Activated T-helper 1 cell treated with anti-CD3 and anti-CD28 coated beads, Interleukin-12 subunit alpha, Interleukin-12 subunit beta, Interleukin-2, Interleukin-4 antibody, amounts not matched to agents 30 ng/mL and 10 ng/mL and 1 ng/mL, durations not matched to agents 14 hours and 24 hours and 36 hours (primary cell): Measurements from ENCODE around the gene IL31RA. TPM values are rescaled to one million over a fixed set of nuclear protein-coding genes. Genes with fewer than 3 reads are reported as not detected.

Source experiments
- DNase-seq: peaks from one replicate; pipeline ENCODE4 v3.0.0; 2021; ENCODE audit warnings: low spot score
- H3K27ac Mint-ChIP-seq: one replicate; pipeline ENCODE4 v1.8.0; 2021; ENCODE audit warnings: mild to moderate bottlenecking, mixed read lengths
- H3K27me3 Mint-ChIP-seq: one replicate; pipeline ENCODE4 v1.8.0; 2022; ENCODE audit warnings: mild to moderate bottlenecking, moderate library complexity, mixed read lengths; ENCODE audit not compliant: insufficient read depth
- H3K36me3 Mint-ChIP-seq: one replicate; pipeline ENCODE4 v1.8.0; 2021; ENCODE audit warnings: low read depth, mixed read lengths
- H3K4me1 Mint-ChIP-seq: one replicate; pipeline ENCODE4 v1.8.0; 2021; ENCODE audit warnings: low read depth, mixed read lengths
- H3K4me3 Mint-ChIP-seq: one replicate; pipeline ENCODE4 v1.8.0; 2021; ENCODE audit warnings: mild to moderate bottlenecking, moderate library complexity, mixed read lengths
- H3K9me3 Mint-ChIP-seq: one replicate; pipeline ENCODE4 v1.8.0; 2021; ENCODE audit warnings: mixed read lengths
- intact Hi-C: fragments of 100-400 bp; cut with micrococcal nuclease; formaldehyde crosslinking; loops from one replicate; pipeline ENCODE4 v1.15.1; 2024
- total RNA-seq: library from RNA; stranded (reverse); gene quantifications from 2 replicates; pipeline ENCODE4 v1.2.3, GENCODE V29; 2022

The IL31RA gene
- total RNA-seq, 1 donor from 2014 or later: 0.80 TPM

DNA sequence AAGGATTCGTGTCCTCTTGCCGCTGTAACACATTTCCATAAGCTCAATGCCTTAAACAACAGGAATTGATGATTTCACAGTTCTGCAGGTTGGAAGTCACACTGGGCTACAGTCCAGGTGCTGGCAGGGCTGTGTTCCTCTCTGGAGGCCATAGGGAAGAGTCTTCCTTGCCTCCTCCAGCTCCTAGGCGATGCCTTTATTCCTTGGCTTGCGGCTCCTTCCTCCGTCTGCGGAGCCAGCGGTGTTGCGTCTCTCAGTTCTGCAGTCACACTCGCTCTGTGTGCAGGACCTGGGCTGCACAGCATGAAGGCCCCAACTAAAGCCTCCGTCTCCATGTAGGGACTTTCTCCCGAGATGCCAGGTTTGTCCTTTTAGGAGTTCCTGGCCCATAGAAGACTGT, 73.6 kb downstream of the IL31RA start:
- Mint-ChIP-seq H3K36me3 (no peaks in the 10 kb centered on the region), H3K4me1 (peaks cover 26% of the 10 kb centered on the region), H3K27ac (no peak overlapping the region), H3K9me3 (no peaks in the 10 kb centered on the region), H3K27me3 (peaks cover 1% of the 10 kb centered on the region), H3K4me3 (no peak overlapping the region)
- no peak for DNase-seq
- intact Hi-C loops: loop anchor here (5.0 kb wide), 2 partner anchors 212 to 752 kb away; partner anchors contain the start of genes CDC20B and SLC38A9

DNA sequence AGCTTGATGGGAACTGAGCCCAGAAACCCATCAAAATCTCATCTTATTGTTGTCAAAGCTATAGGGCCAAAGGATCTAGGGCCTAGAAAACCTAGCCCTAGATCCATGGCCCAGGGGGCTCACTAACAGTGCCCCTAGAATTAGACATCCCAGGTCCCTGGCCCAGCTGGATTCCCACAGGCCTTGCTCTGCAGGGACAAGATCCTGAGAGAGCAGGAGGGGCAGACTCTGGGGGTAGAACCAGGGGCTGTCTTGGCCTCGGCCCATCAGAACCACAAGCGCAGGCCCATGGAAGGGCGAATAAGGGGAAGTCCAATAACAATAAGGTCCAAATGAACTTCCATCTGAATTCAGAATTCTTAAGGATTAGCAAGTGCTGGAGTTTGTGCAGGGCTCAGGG, 74.0 kb downstream of the IL31RA start:
- Mint-ChIP-seq H3K4me1 (peaks cover 22% of the 10 kb centered on the region), H3K4me3 (no peak overlapping the region), H3K27ac (no peak overlapping the region), H3K27me3 (peaks cover 1% of the 10 kb centered on the region), H3K9me3 (no peaks in the 10 kb centered on the region), H3K36me3 (no peaks in the 10 kb centered on the region)
- DNase-seq: no peak
- intact Hi-C loops: no loop called here

DNA sequence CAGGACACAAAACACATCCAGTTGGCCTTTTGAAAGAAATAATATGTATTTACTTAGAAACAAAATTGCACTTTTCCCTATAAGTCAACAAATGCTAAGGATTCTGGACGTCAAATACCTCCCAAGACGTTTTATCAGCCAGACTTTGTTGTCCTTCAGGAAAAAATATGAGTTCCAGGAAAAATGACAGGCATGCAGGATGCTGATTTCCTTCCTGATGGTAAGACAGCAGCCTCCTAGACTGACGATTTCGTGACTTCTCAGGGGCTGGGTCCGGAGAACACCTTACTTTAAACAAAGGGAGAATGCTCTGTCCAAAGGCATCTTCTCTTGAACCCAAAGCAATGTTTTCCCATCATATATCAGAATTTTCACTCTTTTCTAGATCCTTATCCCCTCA, 74.6 kb downstream of the IL31RA start:
- no peaks in the 10 kb centered on the region for H3K9me3 Mint-ChIP-seq
- intact Hi-C loops: no loop called here
- peaks cover 1% of the 10 kb centered on the region for H3K27me3 Mint-ChIP-seq
- H3K27ac Mint-ChIP-seq: no peak overlapping the region
- H3K4me3 Mint-ChIP-seq: no peak overlapping the region
- peaks cover 16% of the 10 kb centered on the region for H3K4me1 Mint-ChIP-seq
- H3K36me3 Mint-ChIP-seq: no peaks in the 10 kb centered on the region
- no peak for DNase-seq

DNA sequence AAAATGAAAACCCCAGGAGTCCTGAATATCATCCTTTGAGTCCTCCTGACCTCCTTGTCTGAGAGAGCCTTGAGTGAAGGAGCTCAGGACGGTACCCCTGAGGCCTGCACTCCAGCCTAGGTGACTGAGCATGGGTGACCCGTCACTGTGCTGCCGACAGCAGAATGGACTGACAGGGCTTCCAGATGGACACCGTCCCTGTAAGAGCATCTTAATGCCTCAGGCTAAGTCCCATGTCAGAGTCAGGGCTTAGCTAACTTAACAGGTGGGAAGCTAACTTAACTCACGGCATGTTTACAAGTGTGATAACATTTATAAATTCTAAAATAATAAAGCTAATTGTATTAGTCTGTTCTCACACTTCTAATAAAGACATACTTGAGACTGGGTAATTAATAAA, 75.3 kb downstream of the IL31RA start:
- peaks cover 1% of the 10 kb centered on the region for H3K27me3 Mint-ChIP-seq
- no peaks in the 10 kb centered on the region for H3K9me3 Mint-ChIP-seq
- H3K27ac Mint-ChIP-seq: no peak overlapping the region
- intact Hi-C loops: no loop called here
- H3K36me3 Mint-ChIP-seq: no peaks in the 10 kb centered on the region
- H3K4me1 Mint-ChIP-seq: peaks cover 15% of the 10 kb centered on the region
- DNase-seq: no peak
- no peak overlapping the region for H3K4me3 Mint-ChIP-seq

DNA sequence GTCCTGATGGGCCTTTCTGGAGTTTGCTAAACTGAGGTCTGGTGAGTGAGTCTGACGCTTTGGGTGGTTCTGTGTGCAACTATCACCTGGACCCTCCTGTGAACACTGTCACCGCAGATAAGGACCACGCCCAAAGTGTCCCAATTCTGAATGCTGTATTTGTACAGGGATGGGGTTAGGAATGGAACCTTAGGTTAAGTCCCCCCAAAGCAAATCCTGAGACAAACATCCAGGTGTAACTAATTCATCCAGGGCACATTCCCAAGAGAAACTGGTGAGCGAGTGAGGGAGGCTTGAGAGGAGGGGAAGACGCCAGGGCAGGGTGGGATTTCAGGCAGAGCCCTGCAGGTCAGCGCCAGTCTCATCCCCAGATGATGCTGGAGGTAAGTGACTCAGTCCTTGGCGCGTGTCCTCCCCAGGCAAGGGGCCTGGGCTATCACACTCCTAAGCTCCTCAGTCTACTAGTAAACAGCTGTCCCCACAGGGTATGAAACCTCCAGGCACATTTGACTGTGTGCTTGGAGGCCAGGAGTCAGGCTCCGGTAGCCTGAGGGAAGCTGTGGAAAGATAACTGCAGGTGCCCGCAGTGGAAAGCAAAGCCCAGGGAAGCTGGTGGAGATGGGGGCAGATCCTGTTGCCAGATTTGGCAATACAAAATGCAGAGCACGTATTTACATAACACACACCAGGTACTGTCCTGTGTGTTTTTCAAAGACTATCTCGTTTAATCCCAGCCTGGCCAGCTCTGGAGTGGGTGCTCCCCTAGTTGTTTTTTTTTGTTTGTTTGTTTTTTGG, 76.9 kb downstream of the IL31RA start:
- DNase-seq: no peak
- peaks cover 11% of the 10 kb centered on the region for H3K4me1 Mint-ChIP-seq
- peaks cover 1% of the 10 kb centered on the region for H3K27me3 Mint-ChIP-seq
- H3K4me3 Mint-ChIP-seq: no peak overlapping the region
- no peaks in the 10 kb centered on the region for H3K36me3 Mint-ChIP-seq
- no peaks in the 10 kb centered on the region for H3K9me3 Mint-ChIP-seq
- intact Hi-C loops: no loop called here
- H3K27ac Mint-ChIP-seq: no peak overlapping the region

DNA sequence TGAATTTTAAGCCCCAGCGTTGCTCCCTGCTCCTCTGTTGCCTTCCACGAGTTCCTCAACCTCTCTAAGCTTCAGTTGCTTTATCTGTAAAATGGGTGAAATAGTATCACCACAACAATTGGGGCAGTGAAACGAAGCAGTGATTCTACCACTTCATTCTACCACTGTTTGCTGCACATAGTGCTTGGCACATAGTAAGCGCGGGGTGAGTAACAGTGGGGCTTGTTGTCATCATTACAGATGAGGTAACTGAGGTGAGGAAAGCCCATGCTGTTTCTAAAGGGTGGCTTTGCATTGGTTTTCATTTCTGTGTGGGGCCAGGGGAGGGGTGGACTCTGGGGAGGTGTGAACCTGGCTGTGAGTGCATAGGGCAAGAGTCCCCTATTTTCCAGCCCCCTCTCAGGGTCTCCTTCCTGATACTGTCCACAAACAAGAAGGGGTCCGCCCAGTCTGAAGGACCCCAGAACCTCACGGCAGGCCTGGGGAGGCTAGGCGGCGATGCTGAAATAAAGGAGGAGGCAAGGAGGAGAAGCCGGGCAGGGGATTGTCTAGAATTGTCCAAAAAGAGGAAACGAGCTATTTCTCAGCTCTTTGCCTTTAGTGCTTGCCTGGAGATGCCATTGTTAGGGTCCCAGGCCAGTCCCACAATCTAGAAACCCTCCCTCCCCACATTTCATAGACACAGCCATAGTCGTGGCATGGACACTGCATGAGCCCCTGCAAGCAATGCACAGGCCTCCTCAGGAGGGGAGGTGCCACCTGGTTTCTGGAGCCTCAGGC, 78.1 kb downstream of the IL31RA start:
- no peak overlapping the region for H3K27ac Mint-ChIP-seq
- H3K9me3 Mint-ChIP-seq: no peaks in the 10 kb centered on the region
- no peaks in the 10 kb centered on the region for H3K4me1 Mint-ChIP-seq
- peaks cover 1% of the 10 kb centered on the region for H3K27me3 Mint-ChIP-seq
- intact Hi-C loops: no loop called here
- no peak for DNase-seq
- no peak overlapping the region for H3K4me3 Mint-ChIP-seq
- H3K36me3 Mint-ChIP-seq: no peaks in the 10 kb centered on the region

DNA sequence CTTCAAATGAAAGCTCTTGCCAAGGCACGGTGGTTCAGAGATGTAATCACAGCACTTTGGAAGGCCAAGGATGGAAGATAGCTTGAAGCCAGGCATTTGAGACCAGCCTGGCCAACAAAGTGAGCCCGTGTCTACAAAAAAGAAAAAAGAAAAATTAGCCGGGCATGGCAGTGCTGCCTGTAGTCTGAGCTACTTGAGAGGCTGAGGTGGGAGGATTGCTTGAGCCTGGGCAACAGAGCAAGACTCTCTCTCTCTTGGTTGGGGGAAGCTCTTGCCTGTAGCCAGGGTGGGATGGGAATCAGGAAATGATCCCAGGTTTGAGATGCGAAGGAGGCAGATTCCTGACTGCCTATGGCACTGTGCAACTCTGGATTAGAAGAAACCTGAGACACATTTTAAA, 81.5 kb downstream of the IL31RA start:
- intact Hi-C loops: no loop called here
- Mint-ChIP-seq H3K9me3 (no peaks in the 10 kb centered on the region), H3K27me3 (no peaks in the 10 kb centered on the region), H3K4me1 (peaks cover 6% of the 10 kb centered on the region), H3K36me3 (peaks cover 3% of the 10 kb centered on the region), H3K27ac (no peak overlapping the region), H3K4me3 (no peak overlapping the region)
- no peak for DNase-seq

DNA sequence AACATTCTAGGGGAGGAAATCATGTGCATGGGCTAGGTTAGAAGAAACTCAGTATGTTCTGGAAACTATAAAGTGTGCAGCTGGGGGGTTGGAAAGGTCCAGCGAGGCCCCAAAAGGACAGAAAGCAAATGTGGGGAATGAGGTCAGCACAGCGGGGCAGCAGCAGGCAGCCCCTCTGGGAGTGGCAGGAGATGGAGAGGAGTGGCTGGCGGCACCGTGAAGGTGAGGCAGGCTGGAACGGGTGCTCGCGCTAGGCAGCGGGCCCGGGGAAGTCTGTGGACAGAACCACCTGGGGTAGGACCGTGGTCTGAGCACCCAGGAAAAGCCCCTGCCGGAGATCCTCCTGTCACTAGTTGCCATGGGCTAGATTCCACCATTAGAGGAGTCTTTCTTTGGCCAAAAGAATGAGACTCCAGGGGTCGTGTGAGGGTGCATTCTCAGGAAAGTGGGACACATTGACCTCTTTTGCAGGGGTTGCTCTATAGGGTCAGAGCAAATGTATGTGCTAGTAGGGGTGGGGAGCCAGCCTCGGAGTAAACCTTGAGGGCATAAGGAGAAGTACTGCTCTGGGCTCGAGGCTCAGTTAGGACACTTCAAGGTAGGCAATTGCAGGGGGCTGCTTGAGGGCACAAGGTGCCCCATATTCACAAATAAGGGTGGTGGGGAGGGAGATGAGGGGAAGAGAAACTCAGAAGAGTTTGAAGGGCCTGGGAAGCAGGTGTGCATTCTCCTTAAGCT, 82.4 kb downstream of the IL31RA start:
- H3K4me1 Mint-ChIP-seq: peaks cover 6% of the 10 kb centered on the region
- no peaks in the 10 kb centered on the region for H3K9me3 Mint-ChIP-seq
- intact Hi-C loops: no loop called here
- no peak for DNase-seq
- peak overlapping the region; percentile 67 for H3K27ac Mint-ChIP-seq
- H3K36me3 Mint-ChIP-seq: peaks cover 7% of the 10 kb centered on the region
- no peak overlapping the region for H3K4me3 Mint-ChIP-seq
- H3K27me3 Mint-ChIP-seq: no peaks in the 10 kb centered on the region

DNA sequence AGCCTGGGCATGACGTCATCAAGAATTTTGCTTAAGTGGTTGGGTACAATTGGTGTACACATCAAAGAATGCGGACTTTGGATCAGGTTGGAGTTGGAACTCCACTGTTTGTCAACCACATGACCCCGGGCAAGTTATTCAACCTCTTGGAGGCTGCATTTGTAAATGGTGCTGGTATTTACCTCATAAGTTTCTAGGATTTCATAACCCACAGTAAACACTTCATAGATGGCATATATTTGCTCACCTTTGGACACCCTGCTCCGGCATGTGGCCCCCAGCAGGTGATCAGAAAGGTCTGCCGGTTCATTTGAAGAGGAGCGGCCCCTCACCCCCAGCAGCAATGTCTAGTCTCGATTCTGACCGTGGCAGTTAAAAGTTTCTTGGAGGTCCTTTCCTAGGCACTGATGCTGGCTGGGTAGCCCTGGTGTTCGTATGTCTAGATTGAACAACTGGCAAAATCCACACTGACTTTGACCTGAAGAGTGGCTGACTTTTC, 83.0 kb downstream of the IL31RA start:
- H3K4me1 Mint-ChIP-seq: peaks cover 6% of the 10 kb centered on the region
- peaks cover 10% of the 10 kb centered on the region for H3K36me3 Mint-ChIP-seq
- no peak for DNase-seq
- intact Hi-C loops: no loop called here
- no peak overlapping the region for H3K27ac Mint-ChIP-seq
- H3K4me3 Mint-ChIP-seq: no peak overlapping the region
- H3K9me3 Mint-ChIP-seq: no peaks in the 10 kb centered on the region
- H3K27me3 Mint-ChIP-seq: no peaks in the 10 kb centered on the region

DNA sequence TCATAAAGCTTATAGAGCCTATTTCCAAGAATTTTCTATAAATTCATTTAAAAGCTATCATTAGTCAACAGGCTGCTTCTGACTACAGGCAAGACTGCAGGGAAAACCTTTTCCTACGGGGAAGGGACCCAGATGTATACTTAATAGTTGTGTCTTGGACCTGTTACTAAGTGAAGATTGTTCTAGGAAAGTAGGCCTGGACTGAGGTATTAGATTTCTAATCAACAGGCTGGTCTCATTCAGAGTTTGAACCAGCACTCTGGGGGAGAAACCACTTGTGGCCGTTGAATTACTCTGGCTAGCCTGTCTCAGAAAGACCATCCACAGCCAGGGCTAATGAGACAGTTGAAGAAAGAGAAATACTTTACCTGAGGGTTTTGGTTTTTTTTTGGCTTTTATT, 83.6 kb downstream of the IL31RA start:
- no peak overlapping the region for H3K27ac Mint-ChIP-seq
- H3K9me3 Mint-ChIP-seq: no peaks in the 10 kb centered on the region
- intact Hi-C loops: no loop called here
- H3K36me3 Mint-ChIP-seq: peaks cover 14% of the 10 kb centered on the region
- DNase-seq: no peak
- no peak overlapping the region for H3K4me3 Mint-ChIP-seq
- H3K4me1 Mint-ChIP-seq: peaks cover 6% of the 10 kb centered on the region
- no peaks in the 10 kb centered on the region for H3K27me3 Mint-ChIP-seq

DNA sequence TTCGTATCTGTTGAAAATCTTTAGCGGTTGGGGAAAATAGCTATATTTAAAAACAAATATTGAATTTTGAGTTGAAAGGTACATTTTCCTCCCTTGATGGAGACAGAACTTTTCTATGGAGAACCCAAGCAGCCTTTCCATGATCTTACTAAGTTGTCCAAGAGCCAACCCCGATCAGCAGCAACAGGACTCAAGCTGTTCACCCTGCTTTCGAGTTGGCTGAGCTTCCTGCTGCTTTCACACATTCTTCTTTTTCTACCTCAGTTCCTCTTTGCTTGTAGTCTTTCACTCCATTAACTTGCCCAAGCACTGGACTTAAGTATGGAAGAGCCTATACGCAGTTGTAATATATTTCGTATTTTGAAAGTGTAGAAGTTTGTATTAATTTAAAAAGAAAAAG, 84.2 kb downstream of the IL31RA start:
- DNase-seq: no peak
- H3K36me3 Mint-ChIP-seq: peaks cover 15% of the 10 kb centered on the region
- no peak overlapping the region for H3K4me3 Mint-ChIP-seq
- intact Hi-C loops: no loop called here
- no peaks in the 10 kb centered on the region for H3K9me3 Mint-ChIP-seq
- H3K27me3 Mint-ChIP-seq: no peaks in the 10 kb centered on the region
- peaks cover 6% of the 10 kb centered on the region for H3K4me1 Mint-ChIP-seq
- H3K27ac Mint-ChIP-seq: no peak overlapping the region

DNA sequence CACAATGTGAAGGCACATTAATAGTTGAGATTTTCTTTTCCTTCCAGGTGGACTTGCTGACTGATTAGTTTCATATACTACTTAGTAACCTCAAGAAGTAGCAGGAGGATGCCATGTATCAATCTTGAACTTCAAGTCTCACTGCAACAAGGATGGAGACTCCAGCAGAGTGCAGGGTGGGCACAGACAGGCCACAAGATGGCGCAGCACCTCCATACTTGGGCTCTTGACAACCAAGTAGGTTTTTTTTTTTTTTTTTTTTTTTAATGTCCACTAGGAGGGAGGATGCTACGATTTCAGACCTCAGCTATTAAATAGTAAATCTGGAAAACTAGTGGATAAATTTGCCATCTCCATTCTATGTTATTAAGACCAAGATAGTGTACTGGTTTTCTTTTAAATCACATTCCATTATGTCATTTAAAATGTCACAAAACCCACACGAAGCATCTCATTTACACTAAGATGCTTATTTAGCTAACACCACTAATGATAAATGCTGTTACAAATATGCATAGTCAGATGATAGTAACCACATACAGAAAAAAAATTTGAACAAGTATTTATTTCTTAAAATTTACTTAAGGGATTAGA, 85.0 kb downstream of the IL31RA start:
- Mint-ChIP-seq H3K27me3 (no peaks in the 10 kb centered on the region), H3K9me3 (no peaks in the 10 kb centered on the region), H3K27ac (no peak overlapping the region), H3K36me3 (peaks cover 16% of the 10 kb centered on the region), H3K4me1 (peaks cover 6% of the 10 kb centered on the region), H3K4me3 (no peak overlapping the region)
- DNase-seq: peak; percentile 59
- intact Hi-C loops: loop anchor here (1.0 to 2.0 kb wide), 4 partner anchors 265 to 902 kb away; no protein-coding TSS in a partner anchor
